Measurements from ENCODE around the gene SLC9C2.
"Not testable (repeated sequence)": the region's sequence is repeated elsewhere in the genome, so short reads cannot be mapped to it uniquely, and the experiment has no call there.

Gene SLC9C2

GRCh38 chr1:173467426-173467825, 135.4 kb downstream of the SLC9C2 start:
- Histone ChIP-seq H3K9me3 (ENCODE audit: low read length) (no peaks in the 10 kb centered on the region), H3K9ac (ENCODE audit: low read length) (no peak overlapping the region), H3K36me3 (ENCODE audit: insufficient read depth, low read length) (no peaks in the 10 kb centered on the region), H3K4me3 (ENCODE audit: low read depth in 1 of 2, low read length in 2 of 2) (no peak overlapping the region), H3K27me3 (ENCODE audit: control insufficient read depth in 1 of 2, insufficient read depth in 2 of 2, low read length in 2 of 2) (no peaks in the 10 kb centered on the region), H3K27ac (ENCODE audit: low read depth, low read length) (no peak overlapping the region), H3K4me1 (ENCODE audit: insufficient read depth, low read length) (no peaks in the 10 kb centered on the region)

- not testable (repeated sequence) for H3K27me3 ChIP-seq (ENCODE audit: control insufficient read depth in 1 of 2, insufficient read depth in 2 of 2, low read length in 2 of 2); H3K9ac ChIP-seq (ENCODE audit: low read length); H3K27ac ChIP-seq (ENCODE audit: low read depth, low read length); H3K9me3 ChIP-seq (ENCODE audit: low read length); H3K4me3 ChIP-seq (ENCODE audit: low read depth in 1 of 2, low read length in 2 of 2); H3K4me1 ChIP-seq (ENCODE audit: insufficient read depth, low read length)
- peaks cover 15% of the 10 kb centered on the region for H3K36me3 ChIP-seq (ENCODE audit: insufficient read depth, low read length)
Observed at GRCh38 chr1:173464185-173464584, 138.7 kb downstream of the SLC9C2 start.

- not testable (repeated sequence) for H3K4me1 ChIP-seq (ENCODE audit: insufficient read depth, low read length); H3K4me3 ChIP-seq (ENCODE audit: low read depth in 1 of 2, low read length in 2 of 2); H3K9ac ChIP-seq (ENCODE audit: low read length); H3K27me3 ChIP-seq (ENCODE audit: control insufficient read depth in 1 of 2, insufficient read depth in 2 of 2, low read length in 2 of 2); H3K27ac ChIP-seq (ENCODE audit: low read depth, low read length); H3K9me3 ChIP-seq (ENCODE audit: low read length)
- H3K36me3 ChIP-seq (ENCODE audit: insufficient read depth, low read length), result peaks cover 15% of the 10 kb centered on the region
Observed at GRCh38 chr1:173462666-173463065, 140.2 kb downstream of the SLC9C2 start.

- Histone ChIP-seq H3K4me3 (ENCODE audit: low read depth in 1 of 2, low read length in 2 of 2) (no peak overlapping the region), H3K4me1 (ENCODE audit: insufficient read depth, low read length) (no peaks in the 10 kb centered on the region), H3K27me3 (ENCODE audit: control insufficient read depth in 1 of 2, insufficient read depth in 2 of 2, low read length in 2 of 2) (no peaks in the 10 kb centered on the region), H3K9ac (ENCODE audit: low read length) (no peak overlapping the region), H3K27ac (ENCODE audit: low read depth, low read length) (no peak overlapping the region), H3K9me3 (ENCODE audit: low read length) (no peaks in the 10 kb centered on the region), H3K36me3 (ENCODE audit: insufficient read depth, low read length) (peaks cover 15% of the 10 kb centered on the region)
Observed at GRCh38 chr1:173459885-173460284, 143.0 kb downstream of the SLC9C2 start.

GRCh38 chr1:173454966-173455524, 147.8 kb downstream of the SLC9C2 start:
- Histone ChIP-seq H3K36me3 (ENCODE audit: insufficient read depth, low read length) (peaks cover 4% of the 10 kb centered on the region), H3K27me3 (ENCODE audit: control insufficient read depth in 1 of 2, insufficient read depth in 2 of 2, low read length in 2 of 2) (no peaks in the 10 kb centered on the region), H3K27ac (ENCODE audit: low read depth, low read length) (no peak overlapping the region), H3K9me3 (ENCODE audit: low read length) (no peaks in the 10 kb centered on the region), H3K4me3 (ENCODE audit: low read depth in 1 of 2, low read length in 2 of 2) (no peak overlapping the region), H3K4me1 (ENCODE audit: insufficient read depth, low read length) (peaks cover 9% of the 10 kb centered on the region), H3K9ac (ENCODE audit: low read length) (no peak overlapping the region)

- H3K4me1 ChIP-seq (ENCODE audit: insufficient read depth, low read length), result peaks cover 9% of the 10 kb centered on the region
- H3K27me3 ChIP-seq (ENCODE audit: control insufficient read depth in 1 of 2, insufficient read depth in 2 of 2, low read length in 2 of 2), result no peaks in the 10 kb centered on the region
- no peak overlapping the region for H3K27ac ChIP-seq (ENCODE audit: low read depth, low read length)
- H3K36me3 ChIP-seq (ENCODE audit: insufficient read depth, low read length), result no peaks in the 10 kb centered on the region
- H3K9me3 ChIP-seq (ENCODE audit: low read length), result no peaks in the 10 kb centered on the region
- no peak overlapping the region for H3K9ac ChIP-seq (ENCODE audit: low read length)
- H3K4me3 ChIP-seq (ENCODE audit: low read depth in 1 of 2, low read length in 2 of 2), result no peak overlapping the region
Observed at GRCh38 chr1:173453982-173454381, 148.9 kb downstream of the SLC9C2 start.

- no peak overlapping the region for H3K9ac ChIP-seq (ENCODE audit: low read length)
- H3K4me3 ChIP-seq (ENCODE audit: low read depth in 1 of 2, low read length in 2 of 2), result no peak overlapping the region
- H3K27ac ChIP-seq (ENCODE audit: low read depth, low read length), result peak overlapping the region; percentile 19
- H3K36me3 ChIP-seq (ENCODE audit: insufficient read depth, low read length), result no peaks in the 10 kb centered on the region
- H3K4me1 ChIP-seq (ENCODE audit: insufficient read depth, low read length), result peaks cover 9% of the 10 kb centered on the region
- no peaks in the 10 kb centered on the region for H3K9me3 ChIP-seq (ENCODE audit: low read length)
- no peaks in the 10 kb centered on the region for H3K27me3 ChIP-seq (ENCODE audit: control insufficient read depth in 1 of 2, insufficient read depth in 2 of 2, low read length in 2 of 2)
Observed at GRCh38 chr1:173451981-173452380, 150.9 kb downstream of the SLC9C2 start.

All from muscle layer of colon (tissue), 2 donors.